GM19193 (cell line): ENCODE results near the gene SIPA1.

Source experiments
- POLR2A ChIP-seq: IDR thresholded peaks from 4 replicates; pipeline ENCODE4 v1.6.1; 2011; ENCODE audit not compliant: insufficient read depth, insufficient read length; ENCODE audit errors: extremely low read depth

SIPA1 gene

DNA sequence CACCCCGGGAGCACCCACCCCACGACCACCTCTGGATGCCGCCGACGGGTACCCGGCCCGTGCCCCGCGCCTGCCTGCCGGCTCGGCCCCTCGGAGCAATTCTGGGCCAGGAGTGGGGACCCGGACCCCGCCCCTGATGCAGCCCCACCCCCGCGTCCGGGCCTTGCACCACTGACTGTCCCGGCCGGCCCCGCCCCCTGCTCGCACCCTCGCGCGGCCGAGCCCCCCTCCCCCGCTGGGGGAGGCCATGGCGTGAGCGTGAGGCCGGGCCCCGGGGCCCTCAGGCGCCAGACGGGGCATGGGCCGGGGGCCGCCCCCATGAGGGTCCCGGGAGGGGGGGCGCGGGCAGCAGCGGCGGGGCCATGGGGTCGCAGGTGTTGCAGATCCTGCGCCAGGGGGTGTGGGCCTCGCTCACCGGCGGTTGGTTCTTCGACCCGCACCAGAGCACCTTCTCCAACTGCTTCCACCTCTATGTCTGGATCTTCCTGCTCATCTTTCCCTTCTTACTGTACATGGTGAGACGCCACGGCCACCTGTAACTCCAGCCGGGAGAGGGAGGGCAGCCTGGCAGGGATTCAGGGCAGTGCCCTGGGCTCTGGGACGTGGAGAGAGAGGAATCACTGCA is 21.8 kb upstream of the SIPA1 start:
- TF ChIP-seq POLR2A, result no peak

DNA sequence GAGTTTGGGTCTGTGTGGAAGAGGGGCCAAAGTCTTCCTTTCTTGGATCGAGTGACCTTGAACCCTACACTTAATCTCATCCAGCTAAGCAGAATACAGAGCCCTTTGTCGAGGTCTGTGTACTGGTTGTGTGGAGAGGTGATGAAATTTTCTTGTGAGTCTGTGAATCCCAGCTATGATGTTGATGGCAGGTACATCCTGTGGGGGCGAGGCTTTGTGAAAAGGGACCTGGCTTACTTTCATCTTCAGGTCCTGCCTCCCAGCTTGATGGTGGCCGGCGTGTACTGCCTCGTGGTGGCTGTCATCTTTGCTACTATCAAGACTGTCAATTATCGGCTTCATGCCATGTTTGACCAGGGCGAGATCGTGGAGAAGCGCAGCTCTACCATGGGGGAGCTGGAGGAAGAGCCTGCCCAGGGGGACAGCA is 21.3 kb upstream of the SIPA1 start:
- TF ChIP-seq POLR2A, result no peak

DNA sequence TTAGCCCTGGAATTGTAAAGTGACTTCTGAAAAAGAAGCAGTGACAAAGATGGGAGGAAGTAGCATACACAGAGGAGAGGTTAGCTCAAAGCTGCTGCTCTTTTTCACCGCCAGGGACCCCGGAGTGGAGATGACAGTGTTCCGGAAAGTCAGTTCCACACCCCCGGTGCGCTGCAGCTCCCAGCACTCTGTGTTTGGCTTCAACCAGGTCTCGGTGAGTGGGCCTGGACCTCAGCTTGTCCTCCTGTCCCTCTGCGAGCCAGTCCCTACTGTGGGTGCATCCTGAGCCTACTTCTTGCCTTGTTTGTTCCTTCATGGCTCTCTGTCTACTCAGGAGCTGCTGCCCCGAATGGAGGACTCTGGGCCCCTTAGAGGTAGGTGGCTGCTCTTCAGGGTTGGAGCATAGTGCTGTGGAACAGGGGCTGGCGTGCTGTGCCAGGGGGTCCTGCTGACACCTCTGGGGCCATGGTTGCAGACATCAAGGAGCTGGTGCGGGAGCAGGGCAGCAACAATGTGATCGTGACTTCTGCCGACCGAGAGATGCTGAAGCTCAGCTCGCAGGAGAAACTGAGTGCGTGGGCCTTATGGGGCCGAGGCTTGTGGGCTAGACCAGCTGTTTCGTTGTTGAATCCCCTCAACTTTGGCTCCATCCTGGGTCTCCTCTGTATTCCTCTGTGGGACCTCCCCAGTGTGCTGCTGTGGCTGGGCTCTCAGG is 20.6 kb upstream of the SIPA1 start:
- no peak for TF ChIP-seq POLR2A

DNA sequence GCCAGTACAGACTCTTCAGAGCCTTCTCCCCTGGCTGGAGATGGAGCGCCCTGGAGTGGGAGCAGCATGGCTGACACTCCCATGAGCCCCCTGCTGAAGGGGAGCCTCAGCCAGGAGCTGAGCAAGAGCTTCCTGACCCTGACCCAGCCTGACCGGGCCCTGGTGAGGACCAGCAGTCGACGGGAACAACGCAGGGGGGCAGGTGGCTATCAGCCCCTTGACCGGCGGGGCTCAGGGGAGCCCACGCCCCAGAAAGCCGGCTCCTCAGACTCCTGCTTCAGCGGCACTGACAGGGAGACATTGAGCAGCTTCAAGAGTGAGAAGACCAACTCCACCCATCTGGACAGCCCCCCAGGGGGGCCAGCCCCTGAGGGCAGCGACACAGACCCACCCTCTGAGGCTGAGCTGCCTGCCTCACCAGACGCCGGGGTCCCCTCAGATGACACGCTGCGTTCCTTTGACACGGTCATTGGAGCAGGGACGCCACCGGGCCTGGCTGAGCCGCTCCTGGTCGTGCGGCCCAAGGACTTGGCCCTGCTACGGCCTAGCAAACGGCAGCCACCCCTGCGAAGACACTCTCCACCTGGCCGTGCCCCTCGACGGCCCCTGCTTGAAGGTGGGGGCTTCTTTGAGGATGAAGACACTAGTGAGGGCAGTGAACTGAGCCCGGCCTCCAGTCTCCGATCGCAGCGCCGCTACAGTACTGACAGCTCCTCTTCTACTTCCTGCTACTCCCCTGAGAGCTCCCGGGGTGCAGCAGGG is 19.7 kb upstream of the SIPA1 start:
- no peak for TF ChIP-seq POLR2A

DNA sequence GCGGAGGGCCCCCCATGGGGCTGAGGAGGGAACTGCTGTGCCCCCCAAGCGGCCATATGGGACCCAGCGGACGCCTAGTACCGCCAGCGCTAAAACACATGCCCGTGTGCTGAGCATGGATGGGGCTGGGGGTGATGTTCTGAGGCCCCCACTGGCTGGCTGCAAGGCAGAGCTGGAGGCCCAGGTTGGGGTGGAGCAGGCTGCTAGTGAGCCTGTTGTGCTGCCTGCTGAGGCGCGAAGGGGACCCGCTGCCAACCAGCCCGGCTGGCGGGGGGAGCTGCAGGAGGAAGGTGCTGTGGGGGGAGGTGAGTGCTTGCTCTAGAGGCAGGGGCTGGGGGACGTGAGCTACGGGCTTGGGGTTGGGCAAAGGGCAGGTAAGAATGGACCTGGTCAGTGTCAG is 19.1 kb upstream of the SIPA1 start:
- no peak for TF ChIP-seq POLR2A

DNA sequence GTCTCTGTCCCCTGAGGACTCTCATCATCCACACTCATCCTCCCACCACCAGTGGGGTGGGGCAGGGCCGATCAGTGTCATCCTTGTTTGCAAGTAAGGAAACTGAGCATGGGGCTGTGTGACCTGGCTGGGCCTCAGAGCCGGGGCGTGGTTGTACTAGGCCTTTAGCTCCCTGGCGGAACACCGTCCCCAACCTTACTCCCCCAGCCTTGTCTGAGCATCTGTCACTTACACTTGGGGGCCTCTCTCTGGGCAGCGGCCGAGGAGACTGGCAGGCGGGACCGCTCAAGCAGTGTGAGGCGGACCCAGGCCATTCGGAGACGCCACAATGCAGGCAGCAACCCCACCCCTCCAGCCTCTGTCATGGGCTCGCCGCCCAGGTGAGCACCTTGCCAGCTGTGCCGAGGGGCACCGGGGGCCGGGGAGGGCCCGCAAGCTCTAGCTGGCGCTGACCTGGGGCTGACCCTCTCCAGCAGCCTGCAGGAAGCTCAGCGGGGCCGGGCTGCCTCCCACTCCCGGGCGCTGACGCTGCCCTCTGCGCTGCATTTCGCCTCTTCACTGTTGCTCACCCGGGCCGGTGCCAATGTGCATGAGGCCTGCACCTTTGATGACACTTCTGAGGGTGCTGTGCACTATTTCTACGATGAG is 18.5 kb upstream of the SIPA1 start:
- TF ChIP-seq POLR2A, result peak; percentile 2

DNA sequence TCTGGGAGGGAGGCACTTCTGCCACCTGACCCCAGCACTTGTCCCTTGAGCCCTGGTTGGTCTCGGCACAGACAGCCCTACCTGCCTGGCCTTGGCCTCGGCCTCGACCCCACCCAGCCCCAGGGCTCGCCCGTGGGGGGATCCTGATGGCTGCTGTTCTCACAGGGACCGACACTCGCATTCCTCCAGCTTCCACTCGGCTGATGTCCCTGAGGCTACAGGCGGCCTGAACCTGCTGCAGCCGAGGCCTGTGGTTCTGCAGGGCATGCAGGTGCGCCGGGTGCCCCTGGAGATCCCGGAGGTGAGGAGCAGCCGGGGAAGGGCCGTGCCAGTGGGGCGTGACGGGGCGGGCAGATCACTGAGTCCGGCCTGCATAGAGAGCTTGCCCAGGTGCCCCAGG is 17.2 kb upstream of the SIPA1 start:
- TF ChIP-seq POLR2A, result no peak

DNA sequence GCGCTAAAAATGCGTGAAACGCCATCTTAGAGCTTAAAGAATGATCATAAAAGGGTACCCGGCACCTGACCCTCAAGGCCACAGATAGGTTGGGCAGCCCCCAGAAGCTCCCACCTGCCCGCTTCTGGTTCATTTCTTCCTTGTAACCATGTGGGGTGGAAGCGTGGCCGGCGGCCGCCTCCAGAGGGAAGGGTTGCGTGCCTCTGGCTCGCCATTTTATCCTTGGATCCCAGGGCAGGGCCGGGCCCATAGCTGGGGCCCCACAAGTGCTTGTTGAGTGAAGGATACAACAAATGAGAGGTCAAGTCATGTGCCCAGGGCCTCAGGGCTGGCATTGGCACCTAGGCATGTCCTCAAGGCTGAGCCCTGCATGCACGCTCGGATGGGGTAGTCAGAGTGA is 16.4 kb upstream of the SIPA1 start:
- TF ChIP-seq POLR2A, result no peak

DNA sequence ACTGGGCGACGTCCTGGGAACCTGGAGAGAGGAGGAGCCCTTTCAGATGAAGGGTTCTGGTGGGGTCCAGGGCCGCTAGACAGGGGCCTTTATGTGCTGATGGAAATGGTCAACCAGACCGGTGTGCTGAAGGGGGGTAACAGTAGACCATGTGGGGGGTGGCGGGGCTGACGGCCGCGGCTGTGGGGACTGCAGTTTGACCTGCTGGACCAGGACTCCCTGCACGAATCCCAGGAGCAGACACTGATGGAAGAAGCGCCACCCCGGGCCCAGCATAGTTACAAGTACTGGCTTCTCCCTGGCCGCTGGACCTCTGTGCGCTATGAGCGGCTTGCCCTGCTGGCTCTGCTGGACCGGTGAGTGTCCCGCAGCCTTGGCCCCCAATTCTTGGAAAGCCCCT is 15.9 kb upstream of the SIPA1 start:
- TF ChIP-seq POLR2A, result no peak

DNA sequence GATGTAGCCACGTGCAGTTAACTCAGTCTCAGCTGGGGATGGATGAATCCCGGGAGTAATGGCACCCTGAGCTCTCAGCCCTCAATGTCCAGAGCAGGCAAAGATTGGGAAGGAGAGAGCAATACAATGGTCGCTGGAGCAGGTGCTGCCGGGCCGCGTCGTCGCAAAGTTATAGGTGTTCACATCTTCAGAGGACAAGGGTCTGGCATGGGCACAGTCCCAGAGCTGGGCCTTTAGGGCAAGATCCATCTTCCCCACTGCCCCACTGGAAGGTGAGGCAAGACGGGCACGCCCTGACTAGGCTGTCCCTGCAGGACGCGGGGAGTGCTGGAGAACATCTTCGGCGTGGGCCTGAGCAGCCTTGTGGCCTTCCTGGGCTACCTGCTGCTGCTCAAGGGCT is 14.7 kb upstream of the SIPA1 start:
- TF ChIP-seq POLR2A, result no peak

DNA sequence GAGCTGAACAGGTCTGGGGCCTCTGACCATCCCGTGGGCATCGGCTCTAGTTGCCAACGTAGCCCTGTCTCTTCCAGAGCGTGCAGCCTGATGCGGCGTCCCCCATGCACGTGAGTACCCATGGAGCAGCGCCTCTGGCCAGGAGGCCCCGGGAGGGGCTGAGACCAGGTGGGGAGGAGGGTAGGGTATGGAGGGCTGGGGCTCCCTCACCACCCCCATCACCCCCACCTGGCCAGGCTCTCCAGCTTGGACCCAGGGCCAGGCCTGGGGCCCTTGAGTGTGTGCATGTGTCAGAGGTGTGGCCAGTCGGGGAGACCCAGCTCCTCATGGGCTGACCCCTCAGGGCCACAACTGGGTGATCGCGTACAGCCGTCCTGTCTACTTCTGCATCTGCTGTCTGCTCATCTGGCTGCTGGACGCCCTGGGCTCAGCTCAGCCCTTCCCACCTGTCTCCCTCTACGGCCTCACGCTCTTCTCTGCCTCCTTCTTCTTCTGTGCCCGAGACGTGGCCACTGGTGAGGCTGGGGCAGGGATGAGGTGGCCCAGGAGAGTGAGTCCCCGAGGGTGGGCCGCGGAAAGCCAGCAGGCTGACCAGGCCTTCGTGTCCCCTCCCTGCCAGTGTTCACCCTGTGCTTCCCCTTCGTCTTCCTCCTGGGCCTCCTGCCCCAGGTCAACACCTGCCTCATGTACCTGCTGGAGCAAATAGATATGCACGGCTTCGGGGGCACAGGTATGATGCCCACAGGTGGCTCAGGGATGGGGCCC is 13.9 kb upstream of the SIPA1 start:
- TF ChIP-seq POLR2A, result no peak

DNA sequence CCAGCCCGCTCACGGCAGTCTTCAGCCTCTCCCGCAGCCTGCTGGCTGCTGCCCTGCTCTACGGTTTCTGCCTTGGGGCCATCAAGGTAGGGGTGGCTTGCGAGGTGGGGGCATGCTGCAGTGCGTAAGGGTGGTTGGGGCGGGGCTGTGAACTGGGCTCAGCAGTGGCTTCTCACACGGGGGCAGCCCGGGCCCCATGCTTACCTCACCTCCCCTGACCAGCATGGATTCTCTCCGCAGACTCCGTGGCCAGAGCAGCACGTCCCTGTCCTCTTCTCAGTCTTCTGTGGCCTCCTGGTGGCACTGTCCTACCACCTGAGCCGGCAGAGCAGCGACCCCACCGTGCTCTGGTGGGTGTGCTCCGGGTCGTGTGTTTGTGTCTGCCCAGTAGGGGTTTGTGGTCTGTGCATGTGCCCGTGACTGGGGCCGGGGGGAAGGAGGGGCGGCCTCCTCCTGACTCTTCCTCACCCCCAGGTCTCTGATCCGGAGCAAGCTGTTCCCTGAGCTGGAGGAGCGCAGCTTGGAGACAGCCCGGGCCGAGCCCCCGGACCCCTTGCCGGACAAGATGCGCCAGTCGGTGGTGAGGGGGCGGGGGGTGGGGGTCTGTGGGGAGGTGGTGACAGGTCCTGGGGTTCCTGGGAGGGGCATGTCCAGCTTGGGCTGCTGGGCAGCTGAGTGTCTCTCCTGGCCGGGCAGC is 12.8 kb upstream of the SIPA1 start:
- no peak for TF ChIP-seq POLR2A

DNA sequence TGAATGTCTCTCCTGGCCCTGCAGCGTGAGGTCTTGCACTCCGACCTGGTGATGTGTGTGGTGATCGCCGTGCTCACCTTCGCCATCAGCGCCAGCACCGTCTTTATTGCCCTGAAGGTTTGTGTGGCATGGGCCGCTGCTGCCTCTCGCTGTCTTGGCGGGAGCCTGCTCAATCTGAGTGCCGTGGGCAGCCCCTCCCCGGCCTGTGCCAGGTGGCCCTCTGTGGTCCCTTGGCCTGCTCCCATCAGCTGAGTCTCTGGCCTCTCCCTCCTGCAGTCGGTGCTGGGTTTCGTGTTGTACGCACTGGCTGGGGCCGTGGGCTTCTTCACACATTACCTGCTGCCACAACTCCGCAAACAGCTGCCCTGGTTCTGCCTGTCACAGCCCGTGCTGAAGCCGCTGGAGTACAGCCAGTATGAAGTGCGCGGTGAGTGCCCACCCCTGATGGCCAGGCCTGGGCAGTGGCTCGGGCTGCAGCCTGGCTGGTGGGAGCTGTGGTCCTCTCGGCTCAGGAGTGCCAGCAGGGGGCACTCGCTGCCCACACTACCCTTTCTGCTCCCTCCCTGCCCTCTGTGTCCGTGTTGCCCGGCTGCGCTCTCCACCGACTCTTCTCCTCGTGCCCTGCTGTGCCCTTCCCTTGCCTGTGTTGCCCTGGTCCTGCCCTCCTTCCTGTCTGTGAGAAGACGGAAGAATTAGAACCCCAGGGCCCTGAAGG is 12.1 kb upstream of the SIPA1 start:
- no peak for TF ChIP-seq POLR2A

DNA sequence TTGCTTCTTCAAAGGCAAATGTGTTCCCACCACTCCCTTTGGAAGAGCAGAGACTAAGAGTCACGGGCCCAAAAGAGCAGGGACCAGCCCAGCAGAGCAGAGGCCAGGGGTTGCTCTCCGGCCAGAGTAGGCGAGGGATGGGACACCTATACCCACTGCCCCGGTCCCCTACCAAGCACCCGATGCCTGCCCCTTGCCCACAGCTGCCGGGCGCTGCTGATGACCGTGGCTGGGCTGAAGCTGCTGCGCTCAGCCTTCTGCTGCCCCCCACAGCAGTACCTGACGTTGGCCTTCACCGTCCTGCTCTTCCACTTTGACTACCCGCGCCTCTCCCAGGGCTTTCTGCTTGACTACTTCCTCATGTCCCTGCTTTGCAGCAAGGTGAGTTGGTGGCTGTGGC is 10.7 kb upstream of the SIPA1 start:
- TF ChIP-seq POLR2A, result no peak

DNA sequence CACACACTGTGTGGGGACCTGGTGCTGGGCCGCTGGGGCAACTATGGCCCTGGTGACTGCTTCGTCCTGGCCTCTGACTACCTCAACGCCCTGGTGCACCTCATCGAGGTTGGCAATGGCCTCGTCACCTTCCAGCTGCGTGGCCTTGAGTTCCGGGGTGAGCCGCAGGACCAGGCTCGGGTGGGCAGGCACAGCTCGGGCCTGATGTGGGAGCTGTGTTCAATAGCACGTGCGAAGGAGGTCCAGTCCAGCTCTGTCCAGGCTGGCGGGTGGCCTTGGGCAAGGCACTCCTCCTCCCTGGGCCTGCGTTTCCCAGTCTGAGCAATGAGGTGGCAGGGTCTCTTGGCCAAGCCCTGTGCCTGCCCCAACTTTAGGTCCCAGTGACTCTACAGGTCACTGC is 8.3 kb upstream of the SIPA1 start:
- TF ChIP-seq POLR2A, result no peak
